GM19043 (cell line): Measurements from ENCODE around the gene EIF3B.
"Not testable (repeated sequence)": the region's sequence is repeated elsewhere in the genome, so short reads cannot be mapped to it uniquely, and the experiment has no call there.

ENCODE experiments used
- ATAC-seq: cut with Tn5 transposase; IDR thresholded peaks from one replicate; pipeline ENCODE4 v1.9.1; 2021; ENCODE audit warnings: low read depth; ENCODE audit not compliant: unreplicated experiment

The EIF3B gene

GRCh38 chr7:2336626-2337299 is 17.9 kb upstream of the EIF3B start:
- no peak for ATAC-seq

DNA sequence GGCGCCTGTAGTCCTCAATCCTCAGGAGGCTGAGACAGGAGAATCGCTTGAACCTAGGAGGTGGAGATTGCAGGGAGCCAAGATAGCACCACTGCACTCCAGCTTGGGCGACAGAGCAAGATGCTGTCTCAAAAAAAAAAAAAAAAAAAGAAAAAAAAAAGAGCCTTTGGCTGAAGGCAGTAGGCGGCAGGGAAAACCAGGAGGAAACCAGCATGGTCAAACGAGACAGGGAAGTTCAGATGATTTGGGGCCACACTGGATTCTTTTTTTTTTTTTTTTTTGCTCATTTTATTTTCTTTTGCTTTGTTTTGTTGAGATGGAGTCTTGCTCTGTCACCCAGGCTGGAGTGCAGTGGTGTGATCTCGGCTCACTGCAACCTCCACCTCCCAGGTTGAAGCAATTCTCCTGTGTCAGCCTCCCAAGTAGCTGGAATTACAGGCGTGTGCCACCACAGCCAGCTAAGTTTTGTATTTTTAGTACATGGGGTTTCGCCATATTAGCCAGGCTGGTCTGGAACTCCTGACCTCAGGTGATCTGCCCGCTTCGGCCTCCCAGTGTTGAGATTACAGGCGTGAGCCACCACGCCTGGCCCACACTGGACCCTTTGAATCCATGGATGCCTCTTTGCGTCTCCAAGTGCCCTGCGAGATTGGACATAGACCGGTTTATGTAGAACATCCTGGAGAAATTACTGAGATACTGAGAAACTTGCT is 7.1 kb upstream of the EIF3B start:
- ATAC-seq = not testable (repeated sequence)

- no peak for ATAC-seq
Measured at GRCh38 chr7:2350055-2350454, 4.6 kb upstream of the EIF3B start.

DNA sequence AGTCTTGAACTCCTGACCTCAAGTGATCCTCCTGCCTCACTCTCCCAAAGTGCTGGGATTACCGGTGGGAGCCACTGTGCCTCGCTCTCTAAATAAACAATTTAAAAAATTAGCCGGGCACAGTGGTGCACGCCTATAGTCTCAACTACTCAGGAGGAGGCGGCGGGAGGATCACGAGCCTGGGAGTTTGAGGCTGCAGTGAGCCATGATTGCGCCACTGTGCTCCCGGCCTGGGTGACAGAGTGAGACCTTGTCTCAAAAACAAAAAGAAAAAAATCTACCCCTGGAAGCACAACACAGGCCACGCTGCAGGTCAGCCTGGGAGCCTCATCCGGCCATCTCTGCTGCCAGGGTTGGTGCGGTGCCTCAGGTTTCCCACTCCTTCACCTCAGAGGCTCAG is 3.8 kb upstream of the EIF3B start:
- no peak for ATAC-seq

DNA sequence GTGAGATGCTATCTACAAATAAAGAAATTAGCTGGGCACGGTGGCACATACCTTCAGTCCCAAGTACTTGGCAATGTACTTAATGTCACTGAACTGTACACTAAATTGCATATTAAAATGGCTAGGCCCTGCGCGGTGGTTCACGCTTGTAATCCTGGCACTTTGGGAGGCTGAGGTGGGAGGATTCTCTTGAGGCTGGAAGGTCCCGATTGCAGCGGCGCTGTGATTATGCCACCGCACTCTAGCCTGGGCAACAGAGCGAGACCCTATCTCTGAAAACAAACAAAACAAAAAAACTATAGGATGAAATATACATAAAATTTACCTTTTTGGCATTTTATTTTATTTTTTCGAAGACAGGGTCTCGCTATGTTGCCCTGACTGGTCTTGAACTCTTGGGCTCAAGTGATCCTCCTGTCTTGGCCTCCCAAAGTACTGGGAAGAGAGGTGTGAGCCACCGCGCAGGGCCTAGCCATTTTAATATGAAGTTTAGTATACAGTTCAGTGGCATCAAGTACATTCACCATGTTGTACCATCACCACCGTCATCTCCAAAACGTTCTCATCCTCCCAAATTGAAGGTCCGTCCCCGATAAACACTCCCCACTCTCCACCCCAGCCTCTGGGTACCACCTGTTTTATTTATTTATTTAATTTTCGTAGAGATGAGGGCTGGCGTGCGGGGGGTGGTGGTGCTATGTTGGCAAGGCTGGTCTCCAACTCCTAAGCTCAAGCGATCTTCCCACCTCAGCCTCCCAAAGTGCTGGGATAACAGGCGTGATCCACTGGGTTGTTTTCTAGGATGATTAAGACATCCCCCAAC is 1.3 kb upstream of the EIF3B start:
- no peak for ATAC-seq

- peak; percentile 37 for ATAC-seq
Measured at GRCh38 chr7:2353936-2354185, 766 bp upstream of the EIF3B start.

- ATAC-seq = peak; percentile 7
Measured at GRCh38 chr7:2354939-2355704, 495 bp downstream of the EIF3B start.

DNA sequence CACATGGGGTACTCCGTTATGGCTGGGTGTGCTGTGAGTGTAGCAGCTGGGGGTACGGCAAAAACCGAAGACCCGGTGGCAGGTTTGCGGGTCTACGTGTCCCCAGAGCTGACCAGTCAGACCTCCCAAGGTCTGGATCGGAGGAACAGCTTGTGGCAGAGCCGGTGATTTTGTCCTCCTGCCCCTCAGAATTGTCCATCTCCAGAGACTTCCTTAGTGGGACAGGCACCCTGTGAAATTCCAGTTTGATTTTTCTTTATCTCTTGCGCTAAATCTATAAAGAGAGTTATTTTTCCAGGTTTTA is 1.0 kb downstream of the EIF3B start:
- ATAC-seq = no peak

DNA sequence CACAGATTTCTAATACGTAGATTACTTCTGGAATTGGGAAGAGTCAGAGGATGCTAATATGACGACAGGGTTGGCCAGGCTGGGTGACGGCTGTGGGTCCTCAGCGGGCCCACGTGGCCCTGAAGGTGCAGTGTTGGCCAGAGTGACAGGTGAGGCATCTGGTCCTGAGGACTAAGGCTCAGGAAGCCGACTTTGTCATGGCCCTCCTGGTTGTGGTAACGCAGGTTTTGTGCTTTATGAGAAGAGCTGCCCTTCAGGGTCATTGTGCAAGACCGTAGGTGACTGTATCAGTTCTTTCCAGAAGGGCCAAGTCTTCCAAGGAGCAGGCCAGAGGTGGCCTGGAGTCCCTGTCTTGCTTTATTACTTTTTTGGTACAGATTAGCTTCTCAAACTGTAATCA is 2.5 kb downstream of the EIF3B start:
- ATAC-seq = no peak

DNA sequence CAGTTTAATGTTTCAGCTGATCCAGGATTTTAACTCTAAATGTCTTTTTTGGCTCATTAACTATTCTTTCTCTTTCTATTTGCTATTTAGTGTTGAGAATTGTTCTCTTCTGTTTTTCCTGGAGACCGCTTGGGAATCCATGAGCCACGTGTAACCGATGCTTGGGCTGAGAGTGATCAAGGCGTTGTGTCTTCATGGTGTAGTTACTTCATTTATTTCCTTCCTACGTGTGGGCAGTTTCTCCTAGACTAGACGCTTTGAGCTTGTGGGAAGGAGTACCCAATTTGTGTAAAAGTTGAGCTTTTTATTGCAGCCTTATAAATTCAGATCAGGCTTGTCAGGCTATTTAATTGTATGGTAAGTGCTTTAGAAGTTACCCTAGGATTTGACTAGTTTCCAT is 2.9 kb downstream of the EIF3B start:
- ATAC-seq = no peak

DNA sequence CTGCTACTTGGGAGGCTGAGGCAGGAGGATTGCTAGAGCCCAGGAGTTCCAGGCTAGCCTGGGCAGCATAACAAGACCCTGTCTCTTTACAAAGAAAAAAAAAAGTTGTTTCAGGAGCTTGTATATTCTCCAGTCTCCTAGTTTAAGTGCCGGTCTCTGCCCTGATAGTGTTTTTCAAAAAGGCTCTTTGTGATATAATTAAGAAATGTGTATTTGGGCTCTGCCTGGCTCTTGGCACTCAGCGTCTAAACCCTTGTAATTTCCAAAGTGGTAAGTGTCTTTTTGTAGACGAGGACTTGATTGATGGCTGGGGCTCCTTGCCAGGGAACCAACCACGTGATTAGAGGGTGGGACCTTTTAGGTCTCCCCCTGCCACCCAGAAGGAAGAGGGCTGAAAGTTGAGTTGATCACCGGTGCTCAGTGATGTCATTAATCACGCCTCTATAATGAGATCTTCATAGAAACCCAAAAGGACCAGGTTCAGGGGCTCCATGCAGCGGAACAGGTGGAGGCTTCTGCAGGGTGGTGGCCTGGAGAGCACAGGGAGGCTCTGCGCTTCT is 4.4 kb downstream of the EIF3B start:
- ATAC-seq = no peak

DNA sequence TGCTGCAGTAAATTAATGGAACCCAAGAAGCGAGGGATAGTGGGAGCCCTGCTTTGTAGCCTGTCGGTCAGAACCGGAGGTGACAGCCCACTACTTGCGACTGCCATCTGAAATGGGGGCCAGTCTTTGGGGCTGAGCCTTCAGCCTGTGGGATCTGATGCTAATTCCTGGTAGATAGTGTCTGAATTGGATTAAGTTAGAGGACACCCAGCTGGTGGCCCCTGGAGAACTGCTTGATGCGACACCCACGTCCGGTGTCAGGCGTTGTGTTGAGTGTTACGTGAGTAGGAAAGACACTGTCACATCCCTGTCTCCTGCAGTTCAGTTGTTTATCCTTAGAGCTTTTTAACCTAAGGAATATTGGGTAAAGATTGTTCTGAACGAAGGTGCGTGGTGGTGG is 5.0 kb downstream of the EIF3B start:
- no peak for ATAC-seq

- ATAC-seq = no peak
Measured at GRCh38 chr7:2360796-2361195, 6.2 kb downstream of the EIF3B start.

DNA sequence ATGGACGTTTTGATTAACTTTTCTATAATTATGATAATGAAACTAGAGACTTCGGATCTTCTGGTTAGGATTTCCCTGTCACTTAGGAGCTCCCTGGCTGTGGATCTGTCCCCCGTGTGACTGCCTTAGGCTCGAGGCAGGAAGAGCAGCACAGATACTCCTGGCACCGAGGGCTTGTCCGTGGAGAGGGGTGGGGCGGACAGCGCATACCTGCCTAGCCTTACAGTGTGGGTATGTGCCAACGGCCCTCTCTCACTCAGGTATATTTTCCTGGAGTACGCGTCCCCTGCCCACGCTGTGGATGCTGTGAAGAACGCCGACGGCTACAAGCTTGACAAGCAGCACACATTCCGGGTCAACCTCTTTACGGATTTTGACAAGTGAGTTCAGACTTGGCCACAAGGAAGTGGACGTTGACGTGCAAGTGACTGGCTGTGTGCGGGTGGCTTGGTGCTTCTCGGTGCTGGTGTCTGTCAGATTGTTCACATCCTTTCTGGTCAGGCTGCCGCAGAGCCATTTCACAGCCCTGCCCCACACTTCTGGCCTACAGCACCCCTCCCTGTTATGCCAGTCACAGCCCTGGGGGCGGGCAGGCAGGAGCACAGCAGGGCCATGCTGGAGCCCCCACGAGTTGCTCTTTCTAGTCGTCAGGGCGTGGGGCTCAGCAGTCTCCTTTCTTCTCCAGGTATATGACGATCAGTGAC is 7.9 kb downstream of the EIF3B start:
- ATAC-seq = no peak

- no peak for ATAC-seq
Measured at GRCh38 chr7:2369139-2369538, 14.5 kb downstream of the EIF3B start.

GRCh38 chr7:2371329-2371728 is 16.7 kb downstream of the EIF3B start:
- no peak for ATAC-seq

GRCh38 chr7:2372724-2373123 is 18.1 kb downstream of the EIF3B start:
- no peak for ATAC-seq

DNA sequence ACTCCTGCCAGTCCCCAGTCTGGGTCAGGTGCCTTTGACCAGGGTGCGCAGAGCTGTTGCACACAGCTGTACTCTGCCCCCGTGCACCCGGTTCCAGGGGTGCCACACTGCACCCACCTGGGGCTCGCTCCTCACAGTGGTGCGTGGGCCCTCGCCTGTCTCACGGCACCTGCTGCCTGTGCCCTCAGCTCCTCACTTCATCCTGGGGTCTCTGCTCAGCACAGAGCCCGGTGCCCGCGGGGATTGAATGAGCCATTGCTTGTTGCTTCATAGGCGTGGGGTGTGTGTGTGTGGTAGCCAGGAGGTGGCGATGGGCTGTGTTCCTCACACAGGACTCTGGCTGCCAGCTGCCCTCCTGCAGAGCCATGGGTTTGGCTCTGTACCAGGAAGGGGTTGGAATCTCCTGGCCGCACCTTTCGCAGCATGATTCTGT is 18.5 kb downstream of the EIF3B start:
- no peak for ATAC-seq

GRCh38 chr7:2373646-2374045 is 19.0 kb downstream of the EIF3B start:
- ATAC-seq = no peak

DNA sequence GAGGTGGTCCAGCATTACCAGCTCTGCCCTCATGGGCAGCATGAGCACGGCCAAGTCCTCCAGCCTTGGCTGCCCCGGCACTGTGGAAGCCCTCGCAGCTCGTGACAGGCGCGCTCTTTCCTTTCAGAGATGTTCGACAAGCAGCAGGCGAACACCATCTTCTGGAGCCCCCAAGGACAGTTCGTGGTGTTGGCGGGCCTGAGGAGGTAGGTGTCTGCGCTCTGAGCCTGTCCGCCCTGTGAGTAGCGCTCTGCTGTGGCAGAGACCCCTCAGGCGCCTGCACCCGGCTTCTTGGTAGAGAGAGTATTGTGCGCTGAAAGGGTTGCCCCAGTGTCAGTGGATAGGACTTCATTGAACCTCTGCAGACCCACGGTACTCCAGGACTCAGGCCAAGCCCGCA is 19.8 kb downstream of the EIF3B start:
- no peak for ATAC-seq
